Activated gamma-delta T cell (primary cell): ENCODE results near the gene MBTD1.
"Not testable (repeated sequence)": the region's sequence is repeated elsewhere in the genome, so short reads cannot be mapped to it uniquely, and the experiment has no call there.

Experiments used
- DNase-seq: peaks from one replicate; lab custom pipeline; 2025; lab: John Stamatoyannopoulos, UW

MBTD1 gene

DNA sequence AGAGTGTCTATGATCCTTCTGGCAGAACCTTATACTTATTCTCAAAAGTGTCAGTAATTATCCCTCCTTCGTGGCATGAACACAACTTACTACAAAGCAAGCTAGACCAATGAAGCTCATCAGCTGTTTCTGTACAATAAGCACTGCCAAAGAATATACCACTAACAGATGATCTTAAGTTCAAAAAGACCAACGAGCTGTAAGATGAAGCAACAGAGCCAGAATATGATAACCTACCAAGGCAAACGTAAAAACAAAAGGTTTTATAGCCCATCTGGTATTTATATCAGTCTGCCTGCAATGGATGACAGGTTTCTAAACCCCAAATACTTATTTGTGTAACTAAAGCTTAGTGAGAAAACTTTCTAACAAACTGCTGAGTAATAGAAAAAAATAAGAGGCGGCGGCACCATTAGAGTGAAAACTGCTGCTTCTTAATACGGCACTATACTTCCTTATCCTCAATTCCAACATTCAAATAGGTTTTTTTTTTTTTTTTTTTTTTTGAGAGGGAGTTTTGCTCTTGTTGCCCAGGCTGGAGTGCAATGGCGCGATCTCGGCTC, 71.5 kb downstream of the MBTD1 start:
- no peak for DNase-seq

DNA sequence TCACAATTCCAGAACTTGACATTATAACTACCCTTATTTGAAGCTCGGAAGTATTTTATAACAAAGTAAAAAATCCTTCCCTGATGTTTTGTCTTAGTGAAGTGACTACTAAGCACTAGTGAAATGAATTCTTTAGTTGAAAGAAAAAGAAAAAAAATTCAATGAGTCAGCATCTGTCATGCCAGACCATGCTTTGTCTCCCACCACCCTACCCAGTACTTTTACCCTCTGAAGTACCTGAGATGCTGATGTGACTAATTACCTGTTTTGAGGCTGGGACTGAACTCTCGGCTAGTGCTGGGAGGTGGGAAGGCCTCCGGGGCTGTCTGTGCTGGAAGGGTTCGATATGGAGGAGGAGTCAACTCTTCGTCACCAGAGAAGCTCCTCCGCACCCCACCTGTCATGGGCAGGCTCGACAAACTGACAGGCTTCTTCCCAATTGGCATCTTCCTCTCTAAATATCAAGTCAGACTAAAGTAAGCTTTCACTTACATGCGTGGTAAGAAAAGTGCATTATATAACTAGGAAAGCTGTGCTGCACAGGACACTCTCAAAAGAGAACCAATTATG, 74.0 kb downstream of the MBTD1 start:
- DNase-seq = no peak

DNA sequence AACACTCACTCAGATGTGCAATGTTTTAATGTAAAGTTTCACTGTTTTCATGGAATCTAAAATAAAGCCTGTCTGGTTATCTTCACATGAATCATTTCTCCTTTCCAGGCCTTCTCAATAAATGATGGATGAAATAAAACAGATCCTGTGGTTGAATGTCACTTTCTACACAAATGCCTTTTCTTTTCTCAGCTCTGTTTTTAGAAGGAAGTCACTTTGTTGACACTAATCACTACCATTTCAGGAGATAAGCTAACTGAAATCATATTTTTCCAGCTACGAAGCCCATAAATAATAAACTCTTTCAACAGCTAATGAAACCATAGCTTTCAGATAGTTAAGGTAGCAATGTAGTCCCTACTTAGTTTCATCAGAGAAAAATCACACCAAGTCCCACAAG, 75.7 kb downstream of the MBTD1 start:
- no peak for DNase-seq

DNA sequence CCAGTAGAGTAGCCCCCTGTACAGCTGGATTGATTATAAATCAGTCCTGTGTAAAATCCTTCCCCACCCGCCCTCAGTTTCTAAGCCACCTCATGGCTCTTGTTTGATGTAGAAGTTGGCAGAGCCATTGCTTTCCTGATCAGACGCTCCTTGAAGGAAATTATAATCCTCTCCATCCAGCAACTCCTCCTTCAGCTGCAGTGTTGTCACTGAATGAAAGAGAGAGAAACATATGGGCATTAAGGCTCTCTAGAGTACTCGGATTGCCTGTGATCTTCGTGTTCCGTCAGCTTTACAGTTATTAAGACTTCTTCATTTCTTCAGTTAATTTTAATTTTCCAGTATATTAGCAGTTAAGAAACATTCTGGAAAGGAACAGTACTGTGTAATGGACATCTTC, 79.4 kb downstream of the MBTD1 start:
- no peak for DNase-seq

DNA sequence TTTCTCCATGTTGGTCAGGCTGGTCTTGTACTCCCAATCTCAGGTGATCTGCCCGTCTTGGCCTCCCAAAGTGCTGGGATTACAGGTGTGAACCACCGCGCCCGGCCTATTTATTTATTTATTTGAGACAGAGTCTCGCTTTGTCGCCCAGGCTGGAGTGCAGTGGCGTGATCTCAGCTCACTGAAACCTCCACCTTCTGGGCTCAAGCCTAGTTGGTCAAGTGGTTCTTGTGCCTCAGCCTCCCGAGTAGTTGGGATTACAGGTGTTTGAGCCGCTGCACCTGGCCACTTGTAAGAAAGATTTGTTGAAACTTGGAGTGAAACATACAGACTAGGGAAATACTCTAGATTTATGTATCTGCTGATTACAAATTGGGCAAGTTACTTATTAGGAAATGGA, 87.8 kb downstream of the MBTD1 start:
- DNase-seq = not testable (repeated sequence)

DNA sequence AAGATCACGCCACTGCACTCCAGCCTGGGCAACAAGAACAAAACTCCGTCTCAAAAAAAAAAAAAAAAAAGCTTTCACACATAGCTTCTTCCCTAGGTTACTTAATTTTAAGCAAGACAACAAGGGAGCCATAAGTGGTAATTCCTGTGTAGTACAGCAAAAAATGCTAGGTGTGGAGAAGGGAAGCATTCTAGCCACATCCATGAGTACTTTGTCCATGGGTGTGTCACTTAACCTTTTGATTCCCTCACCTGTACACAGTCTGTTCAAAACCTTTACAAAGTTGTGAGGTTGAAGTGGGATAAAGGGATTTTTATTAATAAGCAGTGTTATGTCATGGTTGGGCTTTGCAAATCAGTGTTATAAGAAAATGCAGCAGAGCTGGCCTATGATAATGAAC, 89.1 kb downstream of the MBTD1 start:
- no peak for DNase-seq

DNA sequence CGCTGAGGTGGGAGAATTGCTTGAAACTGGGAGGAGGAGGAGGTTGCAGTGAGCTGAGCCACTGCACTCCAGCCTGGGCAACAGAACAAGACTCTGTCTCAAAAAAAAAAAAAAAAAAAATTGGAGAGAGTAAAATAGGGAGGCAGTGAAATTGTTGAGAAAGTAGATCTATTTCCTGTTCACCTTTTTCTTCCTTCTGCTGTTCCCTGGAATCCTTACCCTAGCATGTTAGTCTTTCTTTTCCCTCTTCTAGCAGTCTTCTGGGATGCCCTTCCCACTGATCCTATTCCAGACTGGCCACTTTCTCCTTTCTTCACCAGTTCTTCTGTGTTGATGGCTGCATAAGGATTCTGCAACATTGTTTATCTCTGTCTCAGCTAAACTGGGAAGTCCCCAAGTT, 90.5 kb downstream of the MBTD1 start:
- no peak for DNase-seq

DNA sequence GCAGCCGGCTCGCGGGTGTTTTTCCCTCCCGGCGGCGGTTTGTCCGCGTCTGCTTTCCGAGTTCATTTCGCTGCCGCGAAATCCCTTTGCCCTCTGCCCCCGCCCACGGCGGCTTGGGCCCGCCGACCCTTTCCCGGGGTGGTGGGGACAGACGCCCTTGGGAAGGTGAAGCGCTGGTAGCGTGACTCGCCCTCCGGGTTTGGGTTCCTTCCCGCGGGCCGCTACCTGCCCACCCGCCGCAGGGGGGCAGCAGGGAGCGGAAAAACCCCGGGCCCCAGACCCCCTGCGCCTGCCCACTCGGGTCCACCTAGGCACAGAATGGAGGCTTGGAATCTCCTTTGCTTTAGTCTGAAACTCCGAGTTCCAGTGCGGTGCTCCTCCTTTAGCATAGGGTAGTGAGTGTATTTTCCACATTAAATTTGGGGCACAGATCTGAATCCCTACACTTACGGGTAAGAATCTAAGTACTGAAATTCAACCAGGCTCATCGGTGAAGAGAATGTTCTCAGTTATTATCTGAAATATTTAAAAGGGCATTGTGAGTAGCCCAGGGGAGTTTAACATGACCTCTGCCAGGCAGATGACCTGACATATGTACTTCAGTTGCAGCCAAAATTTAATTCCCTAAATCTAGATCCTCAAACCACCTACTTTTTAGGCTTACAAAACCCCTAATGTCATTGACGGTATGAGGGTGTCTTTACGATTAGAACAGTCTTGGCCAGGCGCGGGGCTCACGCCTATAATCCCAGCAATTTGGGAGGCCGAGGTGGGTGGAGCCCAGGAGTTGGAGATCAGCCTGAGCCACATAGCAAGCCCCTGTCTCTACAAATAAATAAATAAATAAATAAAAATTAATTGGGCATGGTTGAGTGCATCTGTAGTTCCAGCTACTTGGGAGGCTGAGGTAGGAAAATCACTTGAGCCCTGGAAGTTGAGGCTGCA, 92.6 kb downstream of the MBTD1 start:
- DNase-seq = peak; percentile 45

DNA sequence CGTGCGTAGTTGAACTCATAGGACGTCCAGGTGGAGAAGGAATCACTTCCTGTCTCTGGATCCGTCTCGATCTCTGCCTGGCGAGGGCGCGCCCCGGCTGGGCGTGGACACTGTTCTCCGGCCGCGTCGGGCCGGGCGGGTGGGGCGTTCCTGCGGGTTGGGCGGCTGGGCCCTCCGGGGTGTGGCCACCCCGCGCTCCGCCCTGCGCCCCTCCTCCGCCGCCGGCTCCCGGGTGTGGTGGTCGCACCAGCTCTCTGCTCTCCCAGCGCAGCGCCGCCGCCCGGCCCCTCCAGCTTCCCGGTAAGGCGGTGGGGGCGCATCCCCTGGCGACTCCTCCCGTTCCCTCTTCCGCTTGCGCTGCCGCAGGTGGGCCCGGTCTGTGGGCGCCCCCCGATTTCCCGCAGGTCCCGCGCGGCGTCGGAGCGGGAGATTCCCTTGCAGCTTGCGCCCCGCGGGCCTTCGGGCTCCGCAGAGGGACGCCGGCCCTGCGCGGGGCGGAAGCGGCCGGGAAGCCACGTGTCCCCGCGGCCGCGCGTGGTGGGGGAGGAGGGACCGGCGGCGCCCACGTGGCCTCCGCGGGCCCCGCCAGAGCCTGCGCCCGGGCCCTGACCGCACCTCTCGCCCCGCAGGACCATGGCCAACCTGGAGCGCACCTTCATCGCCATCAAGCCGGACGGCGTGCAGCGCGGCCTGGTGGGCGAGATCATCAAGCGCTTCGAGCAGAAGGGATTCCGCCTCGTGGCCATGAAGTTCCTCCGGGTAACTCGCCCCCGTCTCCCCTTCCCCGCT, 93.5 kb downstream of the MBTD1 start, which contains the start of gene NME2:
Gene NME2 (plus strand): TSS at position 214 of the 789 bp plus-strand sequence. CDS start 420 bp downstream, at position 634.
- peak; percentile 55 for DNase-seq

DNA sequence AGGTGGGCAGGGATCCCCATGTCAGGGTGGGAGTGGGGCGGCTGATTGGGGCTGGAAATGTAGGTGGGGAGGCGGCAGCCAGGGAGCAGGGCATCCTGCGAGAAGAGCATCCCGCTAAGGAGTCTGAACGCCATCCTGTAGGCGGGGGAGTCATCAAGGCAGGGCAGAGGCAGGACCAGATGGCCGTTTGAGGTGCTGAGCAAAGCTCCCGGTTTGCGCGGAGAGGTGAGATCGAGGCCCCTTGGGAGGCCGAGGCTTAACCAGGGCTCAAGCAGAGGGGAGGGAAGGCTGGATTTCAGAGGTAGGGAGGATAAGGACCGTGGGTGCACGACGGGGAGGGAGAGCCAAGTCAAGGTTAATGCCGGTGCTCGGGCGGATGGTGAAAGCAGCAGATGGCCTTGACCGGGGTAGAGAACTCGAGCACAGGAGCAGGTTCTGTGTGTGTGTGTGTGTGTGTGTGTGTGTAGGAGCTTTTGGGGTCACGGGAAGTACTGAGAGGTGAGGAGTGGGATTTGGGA, 94.1 kb downstream of the MBTD1 start:
- no peak for DNase-seq

DNA sequence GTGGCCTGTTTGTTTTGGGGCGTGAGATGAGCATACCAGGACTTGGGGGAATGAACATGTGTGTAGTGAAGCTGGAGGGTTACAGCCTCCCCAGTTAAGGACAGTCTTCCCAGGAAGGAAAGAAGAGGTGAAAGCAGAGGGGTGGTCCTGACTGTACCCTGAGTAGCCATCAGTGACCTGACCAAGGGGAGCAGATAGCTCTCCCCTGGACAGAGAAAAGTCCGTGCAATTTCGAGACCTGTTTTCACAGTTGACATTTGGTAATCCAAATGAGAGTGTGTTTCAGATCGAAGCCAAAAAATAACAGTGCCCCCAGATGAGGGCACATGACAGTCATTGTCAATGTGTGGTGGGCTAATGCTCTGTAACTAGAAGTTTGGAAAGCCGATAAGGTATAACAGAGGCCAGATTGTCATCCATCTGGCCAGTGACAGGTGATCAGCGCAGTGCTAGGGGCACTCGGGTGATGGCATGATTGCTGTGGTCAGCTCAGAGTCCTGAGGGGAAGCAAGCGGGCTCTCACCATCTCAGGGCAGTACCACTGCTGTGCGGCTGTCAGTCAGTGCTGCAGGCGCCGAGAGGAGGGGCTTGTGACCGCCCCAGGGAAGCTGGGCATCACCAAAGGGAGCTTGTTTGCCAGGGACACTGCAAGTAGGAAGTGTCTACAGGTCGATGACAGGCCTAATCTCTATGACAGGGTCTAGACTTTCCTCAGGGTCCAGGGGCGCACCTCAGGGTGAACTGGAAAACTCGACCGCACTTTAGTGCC, 94.8 kb downstream of the MBTD1 start:
- no peak for DNase-seq

DNA sequence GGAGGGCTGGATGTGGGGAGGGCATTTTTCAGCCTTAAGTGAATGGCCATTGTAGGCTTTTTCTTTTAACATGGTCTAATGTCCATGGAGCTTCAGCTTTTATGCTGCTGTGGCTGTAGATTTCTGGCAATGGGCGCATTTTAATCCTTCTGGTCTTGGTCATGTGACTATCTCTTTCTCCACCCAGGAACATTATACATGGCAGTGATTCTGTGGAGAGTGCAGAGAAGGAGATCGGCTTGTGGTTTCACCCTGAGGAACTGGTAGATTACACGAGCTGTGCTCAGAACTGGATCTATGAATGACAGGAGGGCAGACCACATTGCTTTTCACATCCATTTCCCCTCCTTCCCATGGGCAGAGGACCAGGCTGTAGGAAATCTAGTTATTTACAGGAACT, 98.3 kb downstream of the MBTD1 start:
- no peak for DNase-seq

DNA sequence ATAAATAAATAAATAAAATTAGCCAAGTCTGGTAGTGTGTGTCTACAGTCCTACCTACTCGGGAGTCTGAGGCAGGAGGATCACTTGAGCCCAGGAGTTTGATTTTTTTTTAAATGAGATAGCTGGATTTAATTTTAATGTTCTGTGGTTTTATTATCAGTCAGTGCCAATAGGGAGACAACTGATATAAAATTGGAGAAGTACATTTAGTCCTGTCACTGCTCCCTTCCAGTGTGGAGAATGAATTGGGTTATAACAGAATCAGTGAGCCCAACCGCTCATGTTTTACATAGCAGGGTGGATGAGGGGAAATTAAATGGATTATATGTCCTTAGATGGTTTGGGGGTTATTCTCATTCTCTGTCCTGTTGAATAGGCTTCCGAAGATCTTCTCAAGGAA, 100.2 kb downstream of the MBTD1 start:
- DNase-seq = no peak

DNA sequence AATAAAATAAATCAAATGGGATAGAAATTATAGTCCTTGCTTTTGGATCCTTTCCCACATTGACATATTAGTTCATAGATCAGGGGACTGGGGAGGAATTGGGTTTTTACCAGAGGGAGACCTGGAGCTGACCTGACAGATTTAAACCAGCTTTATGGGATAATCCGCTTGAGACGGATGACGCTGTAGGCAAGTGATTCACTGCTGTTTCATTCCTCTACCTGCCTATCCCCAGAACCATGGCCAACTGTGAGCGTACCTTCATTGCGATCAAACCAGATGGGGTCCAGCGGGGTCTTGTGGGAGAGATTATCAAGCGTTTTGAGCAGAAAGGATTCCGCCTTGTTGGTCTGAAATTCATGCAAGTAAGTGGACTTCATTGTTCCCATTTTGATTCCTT, 104.4 kb downstream of the MBTD1 start:
- DNase-seq = no peak

DNA sequence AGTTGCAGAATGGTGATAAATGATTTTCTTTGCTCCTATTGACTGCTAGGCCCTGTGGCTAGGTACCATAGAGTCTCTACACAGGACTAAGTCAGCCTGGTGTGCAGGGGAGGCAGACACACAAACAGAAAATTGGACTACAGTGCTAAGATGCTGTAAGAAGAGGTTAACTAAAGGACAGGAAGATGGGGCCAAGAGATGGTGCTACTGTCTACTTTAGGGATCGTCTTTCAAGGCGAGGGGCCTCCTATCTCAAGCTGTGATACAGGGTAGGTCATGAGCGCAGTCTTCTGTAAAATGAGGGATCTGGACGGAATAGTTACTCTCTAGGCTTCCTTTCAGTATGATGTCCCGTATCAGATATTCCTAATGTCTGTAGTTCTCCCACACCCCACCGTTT, 105.7 kb downstream of the MBTD1 start:
- no peak for DNase-seq

DNA sequence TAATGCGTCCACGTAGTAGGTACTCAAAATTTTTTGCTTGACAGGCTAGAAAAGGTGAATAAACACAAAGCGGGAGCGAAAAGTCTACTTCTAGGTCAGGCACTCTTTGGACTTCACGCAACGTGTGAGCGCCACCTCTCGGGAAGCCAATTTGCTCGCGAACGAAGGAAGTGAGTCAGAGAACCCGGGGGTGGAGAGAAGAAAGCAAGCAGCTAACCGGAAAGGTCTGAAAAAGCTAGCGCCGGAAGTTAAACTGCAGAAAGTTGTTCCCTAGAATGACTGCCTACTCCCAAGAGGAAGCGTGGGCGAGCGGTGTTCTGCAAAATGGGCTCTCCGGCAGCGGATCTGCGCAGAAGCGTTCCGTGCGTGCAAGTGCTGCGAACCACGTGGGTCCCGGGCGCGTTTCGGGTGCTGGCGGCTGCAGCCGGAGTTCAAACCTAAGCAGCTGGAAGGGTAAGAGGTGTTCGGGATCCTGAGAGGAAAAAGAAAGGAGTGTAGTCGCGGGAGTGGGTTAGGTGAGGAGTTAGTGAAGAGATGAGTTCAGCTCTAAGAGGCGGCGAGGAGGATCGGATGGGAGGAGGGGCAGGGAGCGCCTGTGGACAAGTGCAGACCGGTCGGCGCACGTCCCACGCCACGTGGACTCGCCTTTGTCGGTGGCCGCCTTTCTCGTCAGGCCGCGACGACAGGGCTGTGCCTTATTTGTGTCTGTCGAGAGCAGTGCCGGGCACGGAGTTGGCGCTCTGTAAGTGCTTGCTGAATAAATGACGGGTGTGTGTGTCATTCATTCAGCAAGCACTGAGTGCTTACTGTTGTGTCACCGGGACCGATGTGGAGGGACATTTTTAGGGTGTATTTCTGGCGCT, 106.4 kb downstream of the MBTD1 start, which contains the start of gene NME1:
Gene NME1 (plus strand): TSS at position 350 of the 863 bp plus-strand sequence. CDS start 2,096 bp downstream, outside the sequence.
- DNase-seq = peak; percentile 85

DNA sequence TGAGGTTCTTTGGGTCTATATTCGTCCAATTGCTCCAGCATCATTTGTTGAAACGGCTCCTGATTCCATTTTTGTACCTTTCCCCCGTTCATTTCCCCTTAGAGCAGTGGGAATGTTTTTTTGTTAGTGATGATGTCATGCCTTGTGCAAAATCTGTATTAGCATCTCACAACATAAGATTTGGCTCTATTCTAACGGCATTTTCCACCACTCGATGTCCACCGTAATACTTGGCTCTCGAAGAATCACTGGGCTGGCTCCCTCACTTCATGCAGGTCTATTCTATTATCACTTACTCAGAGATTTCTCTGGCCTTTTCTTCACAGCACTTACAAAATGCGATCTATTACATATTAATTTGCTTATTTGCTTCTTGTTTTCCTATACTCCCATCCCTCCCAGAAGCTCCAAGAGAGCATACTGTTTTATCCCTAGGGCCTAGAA, 107.1 kb downstream of the MBTD1 start:
- DNase-seq = no peak

DNA sequence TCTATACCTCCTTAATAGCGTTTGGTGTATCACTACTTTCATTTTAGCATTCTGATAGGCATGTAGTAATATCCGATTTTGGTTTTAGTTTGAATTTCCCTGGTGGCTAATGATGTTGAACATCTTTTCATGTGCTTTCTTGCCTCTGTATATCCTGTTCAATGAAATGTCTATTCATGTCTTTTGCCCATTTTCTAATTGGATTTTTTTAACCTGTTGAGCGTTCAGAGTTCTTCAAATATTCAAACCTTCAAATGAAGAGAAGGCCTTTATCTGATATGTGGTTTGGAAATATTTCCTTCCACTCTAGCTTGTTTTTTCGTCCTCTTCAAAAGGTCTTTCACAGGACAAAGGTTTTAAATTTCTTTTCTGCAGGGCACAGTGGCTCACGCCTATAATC, 108.9 kb downstream of the MBTD1 start:
- no peak for DNase-seq

DNA sequence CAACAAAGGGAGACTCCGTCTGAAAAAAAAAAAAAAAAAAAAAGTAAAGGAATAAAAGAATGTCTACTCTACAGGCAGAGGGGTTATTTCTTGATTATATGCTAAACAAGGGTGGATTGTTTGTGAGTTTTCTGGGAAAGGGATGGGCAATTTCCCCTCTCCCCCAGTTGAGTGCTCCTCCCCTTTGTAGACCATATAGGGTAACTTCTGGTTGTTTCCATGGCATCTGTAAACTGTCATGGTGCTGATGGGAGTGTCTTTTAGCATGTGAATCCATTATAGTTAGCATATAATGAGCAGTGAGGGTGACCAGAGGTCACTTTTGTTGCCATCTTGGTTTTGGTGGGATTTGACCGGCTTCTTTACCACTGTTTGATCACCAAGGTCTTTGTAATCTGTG, 110.7 kb downstream of the MBTD1 start:
- DNase-seq = no peak

DNA sequence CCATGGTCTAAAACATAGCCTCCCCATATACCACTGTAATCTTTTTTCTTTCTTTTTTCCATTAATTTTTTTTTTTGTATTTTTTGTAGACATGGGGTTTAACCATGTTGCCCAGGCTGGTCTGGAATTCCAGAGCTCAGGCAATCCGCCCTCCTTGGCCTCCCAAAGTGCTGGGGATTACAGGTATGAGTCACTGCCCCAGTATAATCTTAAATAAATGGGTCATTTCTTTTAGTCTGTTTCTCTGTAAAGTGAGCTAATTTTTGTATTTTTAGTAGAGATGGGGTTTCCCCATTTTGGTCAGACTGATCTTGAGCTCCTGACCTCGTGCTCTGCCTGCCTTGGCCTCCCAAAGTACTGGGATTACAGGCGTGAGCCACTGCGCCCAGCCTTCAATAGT, 112.2 kb downstream of the MBTD1 start:
- DNase-seq = no peak
